IgD-negative memory B cell (primary cell): ENCODE data around the gene TBKBP1. TPM values are rescaled to one million over a fixed set of nuclear protein-coding genes. Genes with fewer than 3 reads are reported as not detected.

ENCODE experiments used
- H3K27ac Mint-ChIP-seq, 3 donors: one replicate each; pipeline ENCODE4 v1.8.0; 2020 to 2022; ENCODE audit warnings: mild to moderate bottlenecking in 3 of 3, mixed read lengths in 3 of 3, moderate library complexity in 1 of 3
- H3K27me3 Mint-ChIP-seq: one replicate; pipeline ENCODE4 v1.8.0; 2021; ENCODE audit warnings: mixed read lengths
- H3K36me3 Mint-ChIP-seq: one replicate; pipeline ENCODE4 v1.8.0; 2020; ENCODE audit warnings: mild to moderate bottlenecking, mixed read lengths
- H3K4me1 Mint-ChIP-seq, 3 donors: one replicate each; pipeline ENCODE4 v1.8.0; 2020 to 2022; ENCODE audit warnings: mixed read lengths in 3 of 3, mild to moderate bottlenecking in 1 of 3
- H3K4me3 Mint-ChIP-seq, 4 donors: one replicate each; pipeline ENCODE4 v1.8.0; 2020 to 2022; ENCODE audit warnings: mild to moderate bottlenecking in 4 of 4, mixed read lengths in 4 of 4, moderate library complexity in 3 of 4
- H3K9me3 Mint-ChIP-seq, 3 donors: one replicate each; pipeline ENCODE4 v1.8.0; 2020 to 2021; ENCODE audit warnings: mixed read lengths in 3 of 3, mild to moderate bottlenecking in 1 of 3
- polyA plus RNA-seq: library from polyadenylated mRNA; unstranded; fragments of 300-500 nt; fragmentation: Illumina TruSeq; gene quantifications from one replicate; pipeline ENCODE4 v1.2.3, GENCODE V29; 2021

TBKBP1 gene
- polyA plus RNA-seq, 1 donor from 2014 or later = 0.24 TPM

- Mint-ChIP-seq H3K4me1 (peaks cover 37 to 47% (median 38%) of the 10 kb centered on the region in 3 donors), H3K4me3 (peak overlapping the region in 2 of 4 donors; percentile 49 to 73), H3K9me3 (no peaks in the 10 kb centered on the region), H3K27me3 (peaks cover 23% of the 10 kb centered on the region), H3K27ac (peak overlapping the region in 1 of 3 donors; percentile 84), H3K36me3 (no peaks in the 10 kb centered on the region)
Measured at GRCh38 chr17:47720754-47721533, 27.0 kb downstream of the TBKBP1 start.

GRCh38 chr17:47721725-47722124, 27.8 kb downstream of the TBKBP1 start:
- H3K4me1 Mint-ChIP-seq = peaks cover 31 to 41% (median 33%) of the 10 kb centered on the region in 3 donors
- peak overlapping the region in 1 of 4 donors; percentile 73 for H3K4me3 Mint-ChIP-seq
- H3K36me3 Mint-ChIP-seq = no peaks in the 10 kb centered on the region
- peak overlapping the region in 1 of 3 donors; percentile 44 for H3K27ac Mint-ChIP-seq
- H3K27me3 Mint-ChIP-seq = peaks cover 26% of the 10 kb centered on the region
- H3K9me3 Mint-ChIP-seq = no peaks in the 10 kb centered on the region

DNA sequence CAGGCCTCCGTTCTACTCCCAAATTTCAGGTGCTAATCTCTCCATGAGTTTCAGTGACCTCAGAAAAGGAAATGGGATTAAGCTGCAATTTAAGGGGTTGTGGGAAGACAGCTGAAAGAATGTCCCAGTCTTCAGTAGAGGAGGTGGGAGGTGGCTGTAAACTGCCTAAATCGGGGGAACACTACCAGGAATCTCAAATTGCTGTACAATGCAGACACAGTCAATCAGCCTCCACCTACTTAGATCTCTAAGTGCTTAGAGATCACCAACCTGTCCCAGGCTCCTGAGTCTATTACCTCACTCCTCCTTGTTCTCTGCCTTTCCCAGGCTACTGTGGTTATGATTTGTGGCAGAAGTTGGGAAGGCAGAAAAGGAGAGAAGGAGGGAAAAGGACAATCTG, 30.7 kb downstream of the TBKBP1 start:
- peaks cover 24% of the 10 kb centered on the region for H3K27me3 Mint-ChIP-seq
- peaks cover 4 to 12% (median 8%) of the 10 kb centered on the region in 3 donors for H3K4me1 Mint-ChIP-seq
- no peak overlapping the region for H3K27ac Mint-ChIP-seq
- no peaks in the 10 kb centered on the region for H3K9me3 Mint-ChIP-seq
- H3K4me3 Mint-ChIP-seq = no peak overlapping the region
- H3K36me3 Mint-ChIP-seq = no peaks in the 10 kb centered on the region

DNA sequence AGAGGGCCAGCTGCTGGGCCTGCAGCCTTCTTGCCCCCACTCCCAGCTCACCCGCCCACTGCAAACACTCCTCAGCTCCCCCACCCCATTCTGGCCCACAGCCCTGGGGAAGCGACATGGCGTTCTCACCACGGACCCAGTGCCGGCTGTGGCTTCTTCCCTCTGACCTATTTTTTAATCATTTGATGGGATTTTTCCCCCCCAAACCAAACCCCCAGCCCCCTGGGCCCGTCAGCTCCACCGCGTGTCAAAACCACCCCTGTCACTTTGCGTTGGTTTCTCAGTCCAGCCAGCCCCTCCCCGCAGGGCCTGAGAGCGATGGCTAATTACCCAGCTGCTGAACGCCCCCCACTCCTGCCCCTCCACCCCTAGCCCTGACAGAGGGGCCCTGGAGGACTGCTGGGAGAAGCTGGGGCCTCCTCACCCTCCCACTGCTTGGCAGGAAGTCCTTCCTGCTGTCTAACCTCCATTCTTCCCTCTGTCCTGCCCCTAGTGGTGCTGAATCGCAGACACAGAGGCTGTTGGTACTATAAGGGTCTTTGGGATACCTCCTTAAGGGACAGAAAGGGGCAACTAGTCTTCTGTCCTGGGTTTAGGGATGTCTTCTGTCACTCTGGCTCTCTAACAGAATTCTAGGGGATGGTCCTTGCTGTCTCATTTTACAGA, 31.6 kb downstream of the TBKBP1 start:
- Mint-ChIP-seq H3K27me3 (peaks cover 19% of the 10 kb centered on the region), H3K36me3 (no peaks in the 10 kb centered on the region), H3K4me3 (no peak overlapping the region), H3K9me3 (no peaks in the 10 kb centered on the region), H3K4me1 (peaks cover 4 to 9% (median 4%) of the 10 kb centered on the region in 3 donors), H3K27ac (peak overlapping the region in 1 of 3 donors; percentile 76)

DNA sequence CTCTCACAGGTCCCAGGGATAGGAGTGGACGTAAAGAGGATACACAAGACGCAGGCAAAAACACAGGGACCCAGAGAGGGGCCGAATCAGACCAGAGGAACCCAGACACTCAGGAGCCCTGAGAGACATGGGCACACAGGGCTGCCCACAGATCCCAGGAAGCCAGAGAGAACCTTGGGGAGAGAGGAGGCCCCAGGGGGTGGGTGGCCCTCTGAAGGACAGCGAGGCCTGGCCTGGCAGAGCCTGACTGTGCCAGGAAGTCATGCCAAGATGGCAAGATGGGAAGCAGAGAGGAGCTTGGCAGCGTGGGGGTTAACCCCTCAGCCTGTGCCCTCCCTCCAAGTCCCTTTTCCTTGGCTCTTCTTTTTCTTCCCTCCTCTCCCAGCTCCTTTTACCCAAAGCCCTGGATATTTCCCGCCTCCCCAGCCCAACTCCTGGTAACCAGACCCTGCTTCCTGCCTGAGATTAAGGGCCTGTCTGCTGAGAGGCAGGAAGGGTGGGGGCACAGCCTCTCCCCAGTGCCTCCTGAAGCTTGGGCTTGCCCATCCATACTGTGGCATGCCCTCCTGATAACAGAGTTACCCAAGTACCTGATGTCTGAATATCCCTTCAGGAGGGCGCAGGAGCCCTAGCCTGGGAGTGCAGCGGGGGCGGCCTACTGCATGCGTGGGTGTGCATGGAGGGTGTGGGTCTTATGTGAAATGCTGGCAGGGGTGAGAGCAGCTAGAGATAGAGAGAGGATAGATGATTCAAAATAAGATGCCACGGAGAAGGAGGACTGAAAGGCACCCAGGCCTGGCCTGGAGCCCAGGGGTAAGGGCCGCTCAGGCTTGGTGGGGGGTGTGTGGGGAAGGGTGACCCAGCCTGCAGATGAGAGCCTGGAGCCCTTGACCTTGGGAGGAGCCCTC, 33.1 kb downstream of the TBKBP1 start:
- no peaks in the 10 kb centered on the region for H3K9me3 Mint-ChIP-seq
- no peaks in the 10 kb centered on the region for H3K36me3 Mint-ChIP-seq
- H3K27ac Mint-ChIP-seq = no peak overlapping the region
- H3K4me3 Mint-ChIP-seq = no peak overlapping the region
- peaks cover 3 to 5% (median 3%) of the 10 kb centered on the region in 3 donors for H3K4me1 Mint-ChIP-seq
- peaks cover 8% of the 10 kb centered on the region for H3K27me3 Mint-ChIP-seq

DNA sequence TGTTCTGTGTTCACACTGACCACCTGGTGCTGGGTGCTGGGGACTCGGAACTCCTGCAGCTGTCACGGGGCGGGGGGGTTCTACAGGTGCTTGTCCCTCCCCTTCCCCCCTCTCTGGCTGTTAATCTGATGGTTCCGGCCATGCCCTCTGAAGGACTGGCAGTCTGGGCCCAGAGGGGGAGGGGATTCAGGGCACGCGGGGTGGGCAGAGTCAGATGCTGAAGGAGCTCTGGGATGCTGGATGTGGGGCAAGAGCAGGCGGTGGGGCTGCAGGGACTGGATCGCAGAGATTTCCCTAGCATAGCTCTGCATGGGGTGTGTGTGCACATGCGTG, 33.7 kb downstream of the TBKBP1 start:
- no peaks in the 10 kb centered on the region for H3K36me3 Mint-ChIP-seq
- H3K27ac Mint-ChIP-seq = no peak overlapping the region
- H3K27me3 Mint-ChIP-seq = peaks cover 8% of the 10 kb centered on the region
- peak overlapping the region in 1 of 4 donors; percentile 16 for H3K4me3 Mint-ChIP-seq
- H3K4me1 Mint-ChIP-seq = peaks cover 3 to 9% (median 7%) of the 10 kb centered on the region in 3 donors
- no peaks in the 10 kb centered on the region for H3K9me3 Mint-ChIP-seq

DNA sequence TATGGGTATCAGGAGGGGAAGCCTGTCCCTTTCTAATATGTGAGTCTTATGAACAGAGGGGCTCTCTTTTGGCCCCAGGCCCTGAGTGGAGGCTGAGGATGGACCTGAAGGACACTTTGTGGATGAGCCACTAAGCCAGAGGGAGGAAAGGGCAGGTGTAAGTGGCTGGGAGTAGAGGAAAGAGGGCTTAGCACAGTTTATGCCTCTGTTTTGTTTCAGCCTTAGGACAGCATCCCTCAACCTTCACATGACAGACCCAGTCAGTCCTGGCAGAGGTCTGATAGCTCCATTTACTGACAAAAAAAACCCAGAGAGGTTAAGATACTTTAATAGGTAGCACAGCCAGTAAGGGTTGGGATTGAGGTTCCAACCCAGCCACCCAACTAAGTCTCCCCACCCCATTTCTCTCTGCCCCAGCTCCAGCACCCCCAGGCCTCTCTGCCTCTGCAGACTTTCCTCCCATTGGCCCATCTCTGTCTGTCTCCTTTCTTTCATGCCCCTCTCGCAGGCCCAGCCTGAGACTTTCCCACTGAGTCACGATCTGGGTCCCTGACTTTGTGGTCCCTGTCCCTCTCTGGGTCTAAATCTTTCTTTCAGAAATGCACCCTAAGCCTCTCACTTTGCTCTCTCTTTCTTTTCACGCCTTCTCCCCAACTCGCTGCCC, 34.4 kb downstream of the TBKBP1 start:
- H3K9me3 Mint-ChIP-seq = no peaks in the 10 kb centered on the region
- H3K4me1 Mint-ChIP-seq = peaks cover 3 to 9% (median 9%) of the 10 kb centered on the region in 3 donors
- no peaks in the 10 kb centered on the region for H3K36me3 Mint-ChIP-seq
- peak overlapping the region in 1 of 4 donors; percentile 16 for H3K4me3 Mint-ChIP-seq
- peaks cover 5% of the 10 kb centered on the region for H3K27me3 Mint-ChIP-seq
- H3K27ac Mint-ChIP-seq = no peak overlapping the region

GRCh38 chr17:47729476-47729875, 35.5 kb downstream of the TBKBP1 start:
- no peaks in the 10 kb centered on the region for H3K9me3 Mint-ChIP-seq
- H3K4me3 Mint-ChIP-seq = no peak overlapping the region
- no peaks in the 10 kb centered on the region for H3K36me3 Mint-ChIP-seq
- no peak overlapping the region for H3K27ac Mint-ChIP-seq
- H3K4me1 Mint-ChIP-seq = peaks cover 3 to 15% (median 11%) of the 10 kb centered on the region in 3 donors
- peaks cover 4% of the 10 kb centered on the region for H3K27me3 Mint-ChIP-seq

GRCh38 chr17:47730681-47731080, 36.7 kb downstream of the TBKBP1 start:
- peak overlapping the region in 1 of 4 donors; percentile 63 for H3K4me3 Mint-ChIP-seq
- H3K27ac Mint-ChIP-seq = peak overlapping the region in 1 of 3 donors; percentile 88
- H3K4me1 Mint-ChIP-seq = peaks cover 3 to 21% (median 20%) of the 10 kb centered on the region in 3 donors
- H3K9me3 Mint-ChIP-seq = no peaks in the 10 kb centered on the region
- H3K27me3 Mint-ChIP-seq = peaks cover 3% of the 10 kb centered on the region
- H3K36me3 Mint-ChIP-seq = no peaks in the 10 kb centered on the region

GRCh38 chr17:47731396-47731795, 37.4 kb downstream of the TBKBP1 start:
- H3K27ac Mint-ChIP-seq = peak overlapping the region in 1 of 3 donors; percentile 88
- H3K4me1 Mint-ChIP-seq = peaks cover 3 to 24% (median 21%) of the 10 kb centered on the region in 3 donors
- H3K36me3 Mint-ChIP-seq = no peaks in the 10 kb centered on the region
- no peaks in the 10 kb centered on the region for H3K9me3 Mint-ChIP-seq
- peak overlapping the region in 2 of 4 donors; percentile 41 to 72 for H3K4me3 Mint-ChIP-seq
- no peaks in the 10 kb centered on the region for H3K27me3 Mint-ChIP-seq

DNA sequence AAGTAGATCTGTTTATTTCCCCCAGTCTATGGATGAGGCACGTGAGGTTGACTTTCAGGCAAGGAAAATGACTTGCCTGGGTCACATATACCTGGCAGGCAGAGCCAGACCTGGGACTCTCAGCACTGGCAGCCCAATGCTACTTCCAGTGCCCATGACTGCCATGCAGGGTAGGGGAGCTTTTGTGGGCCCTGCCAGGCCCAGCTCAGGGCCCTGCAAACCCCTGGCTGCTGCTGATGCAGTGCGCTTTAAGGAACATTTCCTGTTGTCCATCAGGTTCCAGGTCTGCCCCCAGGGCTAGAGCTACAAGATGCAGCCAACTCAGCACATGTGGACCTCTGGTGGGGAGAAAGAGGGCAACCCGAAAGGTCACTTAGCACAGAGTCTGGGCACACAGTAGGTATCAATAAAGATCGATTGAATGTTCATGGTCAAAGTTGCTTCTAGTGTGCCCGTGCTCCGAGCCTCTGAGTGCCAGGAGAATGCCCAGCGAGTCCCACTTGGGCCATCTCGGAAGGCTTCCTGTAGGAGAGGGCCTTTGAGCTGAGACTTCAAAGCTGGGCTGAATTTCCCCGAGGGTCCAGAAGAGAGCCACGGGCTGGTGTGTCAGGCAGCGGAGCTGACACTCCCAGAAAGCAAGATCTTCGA, 38.6 kb downstream of the TBKBP1 start:
- Mint-ChIP-seq H3K4me3 (peak overlapping the region; percentile 69 to 89 (median 80)), H3K27ac (peak overlapping the region in 2 of 3 donors; percentile 46 to 76), H3K27me3 (no peaks in the 10 kb centered on the region), H3K4me1 (peaks cover 8 to 30% (median 21%) of the 10 kb centered on the region in 3 donors), H3K36me3 (no peaks in the 10 kb centered on the region), H3K9me3 (no peaks in the 10 kb centered on the region)

- peak within 1 kb of the TSS; percentile 89 to 96 (median 94) for H3K4me3 Mint-ChIP-seq
- no peaks in the 10 kb centered on the region for H3K27me3 Mint-ChIP-seq
- H3K9me3 Mint-ChIP-seq = no peaks in the 10 kb centered on the region
- peak within 1 kb of the TSS; percentile 75 to 97 (median 76) for H3K27ac Mint-ChIP-seq
- H3K36me3 Mint-ChIP-seq = no peaks in the 10 kb centered on the region
- H3K4me1 Mint-ChIP-seq = peaks cover 8 to 30% (median 21%) of the 10 kb centered on the region in 3 donors
Measured at GRCh38 chr17:47733047-47733673, 39.2 kb downstream of the TBKBP1 start, which contains the start of gene TBX21. TBX21 (plus strand) TSS chr17:47733236; CDS start chr17:47733455, 219 bp downstream.

DNA sequence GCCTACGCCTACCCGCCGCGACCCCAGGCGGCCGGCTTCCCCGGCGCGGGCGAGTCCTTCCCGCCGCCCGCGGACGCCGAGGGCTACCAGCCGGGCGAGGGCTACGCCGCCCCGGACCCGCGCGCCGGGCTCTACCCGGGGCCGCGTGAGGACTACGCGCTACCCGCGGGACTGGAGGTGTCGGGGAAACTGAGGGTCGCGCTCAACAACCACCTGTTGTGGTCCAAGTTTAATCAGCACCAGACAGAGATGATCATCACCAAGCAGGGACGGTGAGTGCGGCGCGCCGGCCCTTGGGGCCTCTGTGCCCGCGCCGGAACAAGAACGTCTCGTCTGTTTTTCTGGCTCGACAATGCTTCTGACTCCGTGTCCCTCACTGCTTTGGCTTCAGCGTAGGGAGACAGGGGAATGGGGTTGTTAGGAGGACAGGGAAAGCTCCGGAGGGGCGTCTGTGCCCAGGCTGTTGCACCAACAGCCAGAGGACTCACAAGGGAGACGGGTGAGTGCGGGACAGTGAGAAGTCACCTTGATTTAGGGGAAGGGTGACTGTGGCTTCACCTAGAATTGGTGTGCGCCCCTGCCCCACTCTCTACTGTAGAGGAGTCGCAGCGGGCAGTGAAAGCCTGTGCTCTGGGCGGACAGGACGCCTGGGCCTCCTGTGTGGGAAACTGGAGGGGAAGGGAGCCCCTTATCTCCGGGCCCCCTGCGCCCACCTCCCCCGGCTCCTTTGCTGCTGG, 39.9 kb downstream of the TBKBP1 start:
- Mint-ChIP-seq H3K4me1 (peaks cover 8 to 33% (median 21%) of the 10 kb centered on the region in 3 donors), H3K9me3 (no peaks in the 10 kb centered on the region), H3K27me3 (no peaks in the 10 kb centered on the region), H3K27ac (peak overlapping the region; percentile 47 to 97 (median 75)), H3K36me3 (no peaks in the 10 kb centered on the region), H3K4me3 (peak overlapping the region; percentile 89 to 96 (median 94))
